WTC11 (cell line): ENCODE data around the gene ANAPC7.

Source experiments
- CTCF ChIP-seq: fragments of 200-600 bp; IDR thresholded peaks from 2 replicates; pipeline ENCODE4 v1.8.0; 2022; ENCODE audit warnings: antibody characterized with exemption
- MAX ChIP-seq: sonication (generic); formaldehyde crosslinking; IDR thresholded peaks from 2 replicates; pipeline ENCODE4 v1.8.0; 2022; ENCODE audit warnings: mild to moderate bottlenecking, missing genetic modification reagents
- ZNF512 ChIP-seq: sonication (generic); formaldehyde crosslinking; IDR thresholded peaks from 2 replicates; pipeline ENCODE4 v1.8.1; 2022; ENCODE audit warnings: missing genetic modification reagents, borderline replicate concordance

- no peak for TF ChIP-seq ZNF512 (CRISPR knock-in tag)
- no peak for TF ChIP-seq CTCF
- TF ChIP-seq MAX: peak; percentile 96
Measured at GRCh38 chr12:110403146-110403975, at the start of gene ANAPC7.
